Activated CD4-positive, CD25-positive, alpha-beta regulatory T cell treated with anti-CD3 and anti-CD28 coated beads, Interleukin-2, amount 50 U/mL, for 72 hours (primary cell): ENCODE data around the gene ATIC.

Source experiments
- DNase-seq: peaks from one replicate; pipeline ENCODE4 v3.0.0; 2021

The ATIC gene

DNA sequence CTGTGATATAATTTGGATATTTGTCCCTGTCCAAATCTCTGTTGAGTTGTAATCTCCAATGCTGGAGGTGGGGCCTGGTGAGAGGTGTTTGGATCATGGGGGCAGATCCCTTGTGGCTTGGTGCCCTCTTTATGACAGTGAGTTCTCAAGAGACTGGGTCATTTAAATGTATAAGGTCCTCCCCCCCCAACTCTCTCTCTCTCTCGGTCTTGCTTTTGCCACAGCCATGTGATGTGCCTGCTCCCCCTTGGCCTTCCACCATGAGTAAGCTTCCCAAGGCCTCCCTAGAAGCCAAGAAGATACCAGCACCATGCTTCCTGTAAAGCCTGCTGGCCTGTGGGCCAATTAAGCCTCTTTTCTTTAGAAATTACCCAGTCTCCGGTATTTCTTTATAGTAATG lies 65.4 kb downstream of the ATIC start:
- no peak for DNase-seq

DNA sequence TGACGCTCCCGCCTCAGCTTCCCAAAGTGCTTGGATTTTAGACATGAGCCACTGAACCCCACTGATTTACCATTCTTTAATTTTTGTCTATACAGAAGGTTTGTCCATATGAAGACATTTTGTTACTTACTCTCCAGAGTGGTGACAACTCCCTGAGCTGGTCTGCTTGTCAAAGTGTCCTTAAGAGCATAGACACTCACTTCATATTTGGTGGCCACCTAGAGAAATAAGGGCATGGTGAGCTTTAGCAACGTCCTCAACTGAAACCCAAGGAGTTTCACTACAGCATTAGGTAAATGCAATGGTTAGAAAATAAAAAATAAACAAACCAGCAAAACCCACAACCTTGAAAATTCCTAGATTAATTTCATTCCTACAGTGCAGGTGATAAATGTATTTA lies 66.2 kb downstream of the ATIC start:
- no peak for DNase-seq

DNA sequence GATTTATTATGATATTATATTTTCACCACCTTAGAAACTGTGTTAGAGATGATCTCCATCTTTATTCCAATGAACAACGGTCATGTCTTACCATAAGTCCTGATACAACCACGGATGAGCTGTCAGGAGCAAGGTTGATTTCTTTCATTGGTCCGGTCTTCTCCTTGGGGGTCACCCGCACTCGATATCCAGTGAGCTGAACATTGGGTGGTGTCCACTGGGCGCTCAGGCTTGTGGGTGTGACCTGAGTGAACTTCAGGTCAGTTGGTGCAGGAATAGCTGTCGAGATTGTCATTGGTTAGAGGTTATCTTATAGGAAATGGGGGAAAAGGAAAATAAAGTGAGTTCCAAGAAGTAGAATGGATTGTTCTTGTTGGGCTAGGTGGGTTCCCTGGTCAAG lies 67.2 kb downstream of the ATIC start:
- DNase-seq, result no peak

DNA sequence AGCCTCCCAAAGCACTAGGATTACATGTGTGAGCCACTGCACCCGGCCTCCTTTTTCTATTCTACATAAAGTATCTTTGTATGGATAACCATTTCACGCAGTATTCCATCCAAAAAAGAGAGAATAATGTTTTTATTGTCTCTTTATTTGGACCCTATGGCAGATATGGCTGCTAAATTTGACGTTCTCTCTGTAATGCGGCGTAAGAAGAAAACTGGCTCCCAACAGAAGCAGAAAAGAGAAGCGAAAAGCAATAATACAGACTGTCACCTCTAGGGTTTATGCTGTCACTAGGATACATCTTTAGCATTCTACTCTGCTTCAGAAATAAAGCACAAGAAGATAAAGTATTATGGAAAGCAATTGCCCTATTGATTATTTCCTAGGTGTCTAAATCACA lies 68.1 kb downstream of the ATIC start:
- DNase-seq, result no peak

DNA sequence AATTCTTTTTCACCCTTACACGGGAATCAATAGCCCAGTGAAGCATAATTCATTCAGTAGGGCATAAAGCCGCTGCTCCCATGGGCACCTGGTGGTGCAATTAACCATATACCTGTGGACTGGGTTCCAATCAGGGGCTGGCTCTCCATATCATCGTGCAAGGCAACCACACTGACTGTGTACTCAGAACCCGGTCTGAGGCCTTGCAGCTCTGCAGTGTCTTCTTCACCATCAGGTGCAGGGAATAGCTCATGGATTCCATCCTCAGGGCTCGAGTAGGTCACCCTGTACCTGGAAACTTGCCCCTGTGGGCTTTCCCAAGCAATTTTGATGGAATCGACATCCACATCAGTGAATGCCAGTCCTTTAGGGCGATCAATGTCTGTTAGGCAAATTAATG lies 68.8 kb downstream of the ATIC start:
- DNase-seq, result no peak

DNA sequence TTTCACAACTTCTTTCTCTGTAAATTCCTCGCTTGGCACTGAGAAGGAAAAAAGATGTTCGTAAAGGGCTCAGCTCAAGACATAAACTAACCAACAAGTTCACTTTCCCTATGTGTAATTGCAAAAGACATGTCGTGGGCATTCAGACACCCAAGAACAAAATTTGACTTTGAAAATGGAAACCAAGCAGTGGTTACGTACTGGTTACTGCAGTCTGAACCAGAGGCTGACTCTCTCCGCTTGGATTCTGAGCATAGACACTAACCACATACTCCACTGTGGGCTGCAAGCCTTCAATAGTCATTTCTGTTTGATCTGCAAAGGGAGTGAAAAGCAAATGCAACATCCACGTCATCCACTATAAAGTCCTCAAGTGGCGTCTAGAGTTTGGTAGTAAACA lies 70.2 kb downstream of the ATIC start:
- no peak for DNase-seq

DNA sequence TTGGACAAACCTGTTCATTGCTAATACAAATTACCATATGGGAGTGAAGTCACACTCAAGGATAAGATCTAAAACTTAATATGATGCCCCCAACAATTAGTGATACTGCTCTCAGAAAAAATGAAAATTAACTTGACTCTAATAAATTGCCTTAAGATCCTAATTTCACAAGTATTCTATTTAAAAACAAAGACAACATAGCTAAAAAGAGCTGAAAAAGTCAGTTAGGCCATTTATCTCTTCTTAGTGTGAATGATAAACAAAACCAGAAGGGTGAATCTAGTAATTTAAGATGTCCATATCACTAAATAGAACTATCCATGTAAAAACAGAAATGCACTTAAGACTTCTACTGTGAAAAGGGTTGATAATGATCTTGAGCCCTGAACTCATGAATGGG lies 70.6 kb downstream of the ATIC start:
- DNase-seq, result no peak

DNA sequence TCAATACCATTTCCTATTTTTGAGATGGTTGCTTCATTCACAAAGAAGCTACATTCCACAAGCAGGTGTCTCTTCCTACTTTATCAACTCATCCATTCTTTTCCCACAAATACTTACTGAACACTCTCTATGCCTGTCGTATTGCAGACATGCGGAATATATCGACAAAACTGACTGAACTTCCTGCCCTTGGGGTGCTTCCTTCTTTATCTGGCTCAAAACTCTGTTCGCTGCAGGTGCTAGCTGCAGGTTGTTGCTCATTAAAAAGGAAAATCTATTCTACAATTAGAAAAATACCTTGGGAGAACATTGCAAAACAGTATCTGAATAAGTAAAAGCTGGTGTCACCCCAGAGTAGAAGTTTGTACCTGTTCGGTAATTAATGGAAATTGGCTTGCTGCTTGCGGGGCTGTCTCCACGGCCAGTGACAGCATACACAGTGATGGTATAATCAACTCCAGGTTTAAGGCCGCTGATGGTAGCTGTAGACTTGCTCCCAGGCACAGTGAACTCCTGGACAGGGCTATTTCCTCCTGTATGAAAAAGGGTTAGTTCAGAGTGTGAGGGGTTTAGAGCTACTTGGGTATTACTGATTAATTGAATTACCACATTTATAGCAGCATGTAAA lies 71.9 kb downstream of the ATIC start:
- DNase-seq, result no peak

DNA sequence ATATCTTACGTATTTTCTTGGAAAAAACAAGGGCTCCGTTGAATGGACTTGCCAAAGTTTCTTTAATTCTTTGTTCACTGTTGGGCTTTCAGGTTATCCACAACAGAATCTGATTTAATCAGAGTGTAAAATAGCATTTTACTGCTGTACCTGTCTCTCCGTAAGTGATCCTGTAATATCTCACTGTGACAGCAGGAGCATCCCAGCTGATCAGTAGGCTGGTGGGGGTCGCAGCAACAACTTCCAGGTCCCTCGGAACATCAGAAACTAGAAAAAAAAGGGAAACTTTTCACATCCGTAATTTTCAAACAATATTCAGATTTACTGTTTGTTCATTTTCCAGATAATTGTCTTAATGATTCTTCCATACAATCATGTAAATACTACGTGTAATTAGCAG lies 72.9 kb downstream of the ATIC start:
- DNase-seq, result no peak

DNA sequence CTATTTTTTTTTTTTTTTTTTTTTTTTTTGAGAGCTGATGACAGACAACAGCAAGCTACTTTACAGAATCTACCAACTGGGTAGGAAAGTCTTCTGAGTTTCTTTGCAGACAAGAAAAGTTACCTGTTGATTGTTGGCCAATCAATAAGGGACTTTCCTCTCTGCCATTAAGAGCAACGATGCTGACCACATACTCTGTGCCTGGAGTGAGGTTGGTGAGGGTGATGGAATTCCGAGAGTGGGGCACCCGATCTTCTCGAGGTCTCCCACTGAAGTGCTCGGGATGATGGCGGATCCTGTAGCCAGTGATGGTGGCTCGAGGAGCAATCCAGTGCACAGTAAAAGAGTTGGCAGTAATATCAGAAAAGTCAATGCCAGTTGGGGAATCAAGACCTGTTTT lies 74.7 kb downstream of the ATIC start:
- no peak for DNase-seq

DNA sequence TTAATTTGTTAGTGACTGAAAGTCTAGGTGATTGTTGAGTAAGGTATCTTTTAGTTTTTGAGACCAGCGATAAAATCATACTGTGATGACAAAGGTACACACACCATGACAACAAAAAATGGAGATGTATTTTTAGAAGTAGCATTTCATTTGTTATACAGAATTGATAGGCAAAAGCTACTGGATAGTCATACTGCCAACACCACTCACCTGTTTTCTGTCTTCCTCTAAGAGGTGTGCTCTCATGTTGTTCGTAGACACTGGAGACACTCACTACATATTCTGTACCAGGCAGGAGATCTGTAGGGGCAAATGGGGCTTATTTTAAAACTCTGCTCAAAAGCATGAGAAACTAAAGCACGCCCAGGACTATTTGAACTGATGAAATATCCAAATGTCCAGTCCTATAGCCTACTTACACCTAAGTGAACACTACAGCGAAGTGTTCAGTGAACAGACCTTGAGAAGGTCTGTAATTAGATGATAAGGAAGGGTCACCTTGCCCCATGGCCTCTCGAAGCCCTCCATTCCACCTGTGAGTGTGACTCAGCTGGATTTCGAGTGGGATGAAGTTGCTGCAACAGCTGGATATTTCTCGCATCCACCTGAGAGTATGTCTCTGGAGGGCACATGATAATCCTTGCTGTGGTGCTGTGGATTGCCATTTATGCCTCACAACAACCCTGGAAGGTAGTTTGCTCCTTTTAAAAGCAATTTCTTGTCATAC lies 76.3 kb downstream of the ATIC start:
- no peak for DNase-seq

DNA sequence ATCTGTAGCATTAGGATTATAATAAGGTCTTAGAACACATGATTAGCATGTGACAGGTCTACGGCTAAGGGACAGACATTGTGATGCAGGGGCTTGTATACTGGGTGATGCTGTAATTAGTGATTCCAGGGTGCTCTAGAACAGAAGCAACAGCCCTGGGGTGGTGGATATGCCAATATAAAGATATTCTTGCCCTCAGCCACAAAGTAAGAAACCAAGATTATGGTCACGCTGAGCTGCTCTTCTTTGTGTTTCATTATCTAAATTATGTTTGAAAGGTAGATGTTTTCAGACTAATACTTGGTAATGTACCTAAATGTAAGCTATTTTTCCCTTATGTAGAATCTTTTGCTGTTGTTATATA lies 78.7 kb downstream of the ATIC start:
- DNase-seq, result no peak

DNA sequence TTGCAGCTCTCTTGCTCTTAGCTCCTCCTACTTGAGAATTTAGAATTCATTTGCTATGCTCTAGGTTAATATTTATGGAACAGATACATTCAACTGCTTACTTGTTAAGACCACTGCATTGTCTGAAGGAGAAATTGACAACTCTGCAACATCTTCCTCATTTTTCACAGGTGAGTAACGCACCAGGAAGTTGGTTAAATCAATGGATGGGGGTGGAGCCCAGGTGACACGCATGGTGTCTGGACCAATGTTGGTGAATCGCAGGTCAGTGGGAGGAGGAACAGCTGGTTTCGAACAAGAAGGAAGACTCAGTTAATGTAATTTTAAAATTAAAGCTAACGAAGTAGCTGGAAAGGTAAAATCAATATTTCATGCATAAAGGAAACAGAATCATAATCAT lies 79.7 kb downstream of the ATIC start:
- no peak for DNase-seq

DNA sequence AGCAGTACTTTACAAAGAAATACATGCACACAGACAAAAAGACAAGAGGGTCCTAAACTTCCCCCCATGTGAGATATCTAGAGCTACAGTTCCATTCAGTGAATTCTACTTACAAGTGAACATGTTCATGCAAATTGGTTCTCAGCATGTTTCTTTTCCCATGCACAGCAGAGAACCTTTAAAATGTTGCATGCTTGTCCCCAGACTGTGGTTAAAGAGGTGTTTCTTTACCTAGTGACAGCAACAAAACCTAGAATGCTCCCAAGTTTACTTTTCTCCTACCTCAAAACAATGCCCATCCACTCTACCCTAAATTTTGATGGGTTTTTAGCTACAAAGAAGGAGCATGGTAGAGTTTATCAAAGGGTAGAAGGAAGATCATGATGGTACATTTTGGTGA lies 80.3 kb downstream of the ATIC start:
- no peak for DNase-seq

DNA sequence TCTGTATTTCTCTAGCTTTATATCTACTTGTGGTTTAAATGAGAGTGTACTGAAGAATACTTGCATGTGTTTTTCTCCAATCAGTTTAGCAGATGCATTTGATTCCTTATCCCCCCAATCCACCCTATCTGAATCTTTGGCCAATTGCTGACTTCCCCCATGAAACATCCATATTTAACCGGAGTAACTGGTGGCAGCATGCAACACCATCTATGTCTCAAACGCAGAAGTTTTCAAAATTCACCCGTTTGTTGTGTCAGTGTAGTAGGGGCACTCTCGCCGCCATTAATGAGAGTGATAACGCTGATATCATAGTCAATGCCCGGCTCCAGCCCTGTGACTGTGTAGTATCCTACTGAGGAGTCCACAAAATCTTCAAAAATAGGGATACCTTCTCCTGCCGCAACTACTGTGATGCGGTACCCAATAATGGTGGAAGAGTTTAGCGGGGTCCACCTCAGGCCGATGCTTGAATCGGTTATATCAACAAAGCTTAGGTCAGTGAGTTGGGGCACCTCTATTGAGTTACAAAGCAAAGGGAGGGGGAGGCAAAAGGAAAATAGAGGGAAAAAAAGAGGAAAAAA lies 80.9 kb downstream of the ATIC start:
- DNase-seq, result no peak

DNA sequence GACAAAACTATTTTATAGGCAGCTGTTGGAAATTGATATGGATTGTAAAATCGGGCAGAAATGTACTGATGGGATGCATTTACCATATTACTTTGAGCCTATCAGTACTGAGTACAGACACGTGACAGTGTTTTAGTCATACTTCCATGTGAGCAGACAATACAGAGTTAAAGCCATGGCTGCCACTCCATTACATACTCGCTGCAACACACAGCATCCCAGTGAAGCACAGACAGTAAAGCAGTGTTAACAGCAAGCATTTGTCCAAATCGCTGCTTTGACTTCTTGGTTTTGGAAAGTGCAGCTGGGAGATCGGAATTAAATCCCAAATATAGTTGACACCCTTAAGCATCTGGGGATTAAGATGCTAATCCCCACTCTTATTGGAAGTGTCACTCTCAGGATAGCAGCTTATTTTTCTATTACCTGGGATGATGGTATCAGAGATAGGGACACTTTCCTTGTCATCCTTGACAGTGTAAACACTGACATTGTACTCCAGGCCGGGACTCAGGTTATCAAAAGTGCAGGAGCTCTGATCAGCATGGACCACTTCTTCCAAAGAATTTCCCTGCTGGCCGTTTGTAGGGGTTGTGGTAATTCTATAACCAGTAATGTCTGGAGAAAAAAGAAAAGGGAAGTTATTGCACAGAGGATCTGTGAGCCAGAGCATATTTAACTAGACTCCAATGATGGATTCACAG lies 82.4 kb downstream of the ATIC start:
- DNase-seq, result no peak

DNA sequence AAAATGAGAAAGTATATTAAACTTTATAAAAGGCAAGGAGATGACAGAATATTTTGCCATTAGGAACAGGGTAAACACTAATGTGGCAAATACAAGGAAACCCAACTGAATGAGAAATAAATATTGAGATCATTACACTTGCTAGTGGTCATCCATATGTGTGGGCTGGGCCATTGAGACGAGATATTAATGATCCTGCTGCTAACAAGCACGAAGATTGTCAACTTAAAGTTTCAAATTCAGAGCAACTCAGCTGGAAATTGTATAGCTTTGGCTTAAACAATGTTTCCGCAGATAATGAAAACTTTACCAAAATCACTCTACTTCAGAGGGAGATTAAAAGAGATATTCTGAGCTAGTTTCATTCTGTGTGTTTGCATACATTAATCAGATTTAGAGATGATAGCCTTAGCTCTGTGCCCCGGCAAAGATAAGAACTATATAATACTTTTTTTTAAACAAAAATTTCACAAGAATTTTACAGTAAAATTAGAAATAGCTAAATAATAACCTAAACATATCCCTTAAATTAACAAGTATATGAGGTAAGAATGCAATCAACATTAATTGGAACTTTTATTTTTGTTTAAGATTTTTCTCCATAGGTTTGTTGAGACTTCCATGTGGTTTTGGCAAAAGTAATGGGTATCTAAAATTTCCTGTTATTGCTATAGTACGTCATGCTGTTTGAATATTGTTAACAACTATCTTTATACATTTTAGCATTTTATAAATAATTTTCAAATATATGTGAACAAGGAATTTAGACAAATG lies 84.0 kb downstream of the ATIC start:
- no peak for DNase-seq

DNA sequence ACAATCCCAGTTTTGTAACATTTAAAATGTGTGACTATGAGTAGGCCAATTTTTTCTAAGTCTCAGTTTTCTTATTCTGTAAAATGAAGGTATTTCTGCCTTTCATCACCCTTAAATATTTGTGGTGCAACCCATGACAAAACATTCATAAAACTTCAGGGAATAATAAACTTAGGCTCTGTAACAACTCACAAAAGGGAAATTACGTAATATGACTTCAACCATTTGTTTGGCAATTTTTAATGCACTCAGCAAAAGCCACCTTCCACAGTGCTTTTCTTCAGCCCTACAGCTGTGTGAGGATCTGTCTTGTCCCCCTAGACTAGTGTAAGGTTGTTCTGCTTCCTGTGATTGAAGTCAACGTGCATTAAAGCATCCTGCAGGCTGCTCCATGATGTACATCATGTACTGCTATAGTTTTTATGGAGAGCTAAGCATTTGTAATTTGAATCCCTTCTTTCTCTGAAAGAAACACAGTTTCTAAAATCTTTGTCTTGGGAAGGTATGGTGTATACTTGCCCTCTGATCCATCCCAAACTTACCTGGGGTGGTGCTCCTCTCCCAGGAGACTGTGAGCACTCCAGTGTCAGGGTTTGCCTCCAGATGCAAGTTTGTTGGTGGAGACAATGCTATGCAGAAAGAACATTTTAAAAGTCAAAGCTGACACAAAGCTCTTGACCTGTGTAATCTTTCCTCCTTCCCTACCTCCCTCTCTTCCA lies 84.9 kb downstream of the ATIC start:
- no peak for DNase-seq

DNA sequence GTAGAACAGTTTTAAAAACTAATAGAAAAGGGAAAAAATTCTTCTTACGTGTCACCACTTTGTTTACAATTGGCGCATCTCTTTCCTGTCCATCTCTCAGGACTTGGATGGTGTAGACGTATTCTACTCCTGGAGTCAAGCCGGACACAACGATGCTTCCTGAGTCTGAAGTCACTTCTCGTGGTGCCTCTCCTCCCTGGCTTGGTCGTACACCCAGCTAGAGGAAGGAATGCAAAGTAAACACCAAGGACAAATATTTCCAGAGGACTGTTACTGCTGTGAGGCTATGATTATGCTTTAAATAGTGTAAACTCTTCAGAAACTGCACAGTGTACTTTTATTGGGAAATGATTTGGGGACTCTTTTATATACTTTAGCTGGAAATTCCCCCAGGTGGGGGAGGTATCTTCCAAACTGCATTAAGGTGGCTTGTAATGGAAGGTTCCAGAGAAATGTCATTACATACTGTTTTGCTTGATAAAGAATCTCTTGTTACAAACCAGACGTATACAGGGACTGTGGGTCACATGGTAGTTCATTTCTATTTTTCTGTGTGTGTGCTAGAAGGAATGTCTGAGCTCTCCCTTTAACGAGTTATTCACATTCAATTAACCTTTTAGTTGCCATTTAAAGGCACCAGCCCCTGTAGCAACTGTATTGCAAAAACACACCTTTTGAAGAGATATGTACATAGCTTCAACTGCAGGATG lies 85.9 kb downstream of the ATIC start:
- no peak for DNase-seq

DNA sequence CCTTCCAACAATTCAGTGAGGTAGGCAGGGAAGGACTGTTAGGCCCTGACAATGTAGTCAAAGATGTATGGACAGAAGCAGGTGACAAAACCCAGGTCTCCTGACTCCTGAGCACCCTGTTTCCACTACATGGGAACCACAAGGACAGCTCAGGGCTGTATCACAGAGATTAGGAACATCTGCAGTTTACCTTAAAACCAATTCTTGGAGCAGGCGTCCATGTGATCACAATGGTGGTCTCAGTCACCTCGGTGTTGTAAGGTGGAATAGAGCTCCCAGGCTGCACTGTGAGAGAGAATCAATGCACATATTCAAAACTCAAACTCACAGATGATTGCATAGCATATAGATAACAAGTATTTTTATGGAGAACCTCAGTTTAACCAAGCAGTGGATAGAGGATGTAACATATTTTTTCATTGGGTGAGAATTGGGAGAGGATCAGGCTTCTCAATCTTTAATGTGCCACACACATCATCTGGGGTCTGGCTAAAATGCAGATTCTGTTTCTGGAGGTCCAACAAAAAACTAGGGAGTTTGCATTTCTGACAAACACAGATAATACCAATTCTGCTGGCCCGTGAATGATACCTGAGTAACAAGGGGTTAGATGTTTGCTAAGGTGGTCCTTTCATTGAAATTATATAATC lies 87.3 kb downstream of the ATIC start:
- no peak for DNase-seq
